ENCODE data around the gene RYR1.

RYR1 gene

DNA sequence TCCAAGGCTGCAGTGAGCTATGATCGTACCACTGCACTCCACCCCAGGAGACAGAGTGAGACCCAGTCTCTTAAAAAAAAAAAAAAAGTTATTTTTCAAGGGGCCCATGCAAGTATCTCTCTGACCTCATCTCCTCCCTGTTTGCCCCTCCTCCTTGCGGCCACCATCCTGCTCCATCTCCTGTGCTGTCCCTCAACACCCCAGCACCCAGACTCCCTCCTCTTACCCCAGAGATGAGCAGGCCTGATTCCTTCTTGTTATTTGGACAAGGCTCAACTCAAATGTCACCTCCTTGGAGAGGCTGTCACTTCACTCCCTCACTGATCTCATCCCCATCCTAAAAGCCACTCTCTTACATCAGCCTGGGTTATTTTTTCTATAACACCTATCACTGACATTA is 4.4 kb downstream of the RYR1 start:
- Histone ChIP-seq H3K27ac (ENCODE audit: extremely low read depth, low read depth, low read length) (no peak overlapping the region), H3K4me3 (ENCODE audit: low read depth, low read length) (no peak overlapping the region), H3K4me1 (ENCODE audit: control insufficient read depth, insufficient read depth, low read length) (peaks cover 12% of the 10 kb centered on the region), H3K36me3 (ENCODE audit: control insufficient read depth in 2 of 2, insufficient read depth in 1 of 2, low read length in 2 of 2) (no peaks in the 10 kb centered on the region; a peak in 1 of 3 replicates), H3K9me3 (ENCODE audit: control insufficient read depth, insufficient read depth, low read depth, low read length) (no peaks in the 10 kb centered on the region)
- POLR2A ChIA-PET, result interaction anchor here (0.6 to 0.8 kb wide), 2 partner anchors 13 to 210 kb away, joined by 3 to 6 read pairs; partner anchors contain the start of gene ACTN4
- CTCF ChIA-PET, result interaction anchor here (0.6 kb wide), 1 partner anchor 673 kb away, joined by 3 read pairs; no protein-coding TSS in a partner anchor
- TF ChIP-seq ZNF280D (tag by site-specific recombination; IDR thresholded peaks at IDR 0.05) (no peak), ZNF184 (tag by site-specific recombination; IDR thresholded peaks at IDR 0.05) (no peak), ZNF398 (tag by site-specific recombination; IDR thresholded peaks at IDR 0.05) (peak; percentile 54; the same call in 1 of the 2 replicates), ZNF302 (tag by site-specific recombination; IDR thresholded peaks at IDR 0.05; ENCODE audit: low read depth) (no peak), ZBTB1 (tag by site-specific recombination; IDR thresholded peaks at IDR 0.05) (no peak), ZNF175 (tag by site-specific recombination; IDR thresholded peaks at IDR 0.05) (no peak), RBAK (tag by site-specific recombination; IDR thresholded peaks at IDR 0.05) (no peak), ZBTB10 (tag by site-specific recombination; IDR thresholded peaks at IDR 0.05) (no peak), ZNF560 (tag by site-specific recombination; IDR thresholded peaks at IDR 0.05; ENCODE audit: borderline replicate concordance) (no peak), ZNF391 (tag by site-specific recombination; IDR thresholded peaks at IDR 0.05; ENCODE audit: borderline replicate concordance, low read depth) (no peak), ZNF692 (tag by site-specific recombination; IDR thresholded peaks at IDR 0.05) (peak; percentile 22; the same call in 1 of the 2 replicates), PRDM10 (tag by site-specific recombination; IDR thresholded peaks at IDR 0.05) (peak; percentile 96), MEIS1 (CRISPR knock-in tag; IDR thresholded peaks at IDR 0.05; ENCODE audit: borderline replicate concordance) (no peak), ZXDB (tag by site-specific recombination; IDR thresholded peaks at IDR 0.05) (no peak), ZNF214 (tag by site-specific recombination; IDR thresholded peaks at IDR 0.05; ENCODE audit: borderline replicate concordance) (no peak), ZBTB7A (tag by site-specific recombination; IDR thresholded peaks at IDR 0.05; ENCODE audit: low read depth) (no peak), KLF9 (tag by site-specific recombination; IDR thresholded peaks at IDR 0.05; ENCODE audit: low read depth) (no peak), ZNF510 (tag by site-specific recombination; IDR thresholded peaks at IDR 0.05; ENCODE audit: insufficient replicate concordance) (no peak), ZNF146 (tag by site-specific recombination; IDR thresholded peaks at IDR 0.05) (no peak)
- TF ChIP-seq, protein P1, sequence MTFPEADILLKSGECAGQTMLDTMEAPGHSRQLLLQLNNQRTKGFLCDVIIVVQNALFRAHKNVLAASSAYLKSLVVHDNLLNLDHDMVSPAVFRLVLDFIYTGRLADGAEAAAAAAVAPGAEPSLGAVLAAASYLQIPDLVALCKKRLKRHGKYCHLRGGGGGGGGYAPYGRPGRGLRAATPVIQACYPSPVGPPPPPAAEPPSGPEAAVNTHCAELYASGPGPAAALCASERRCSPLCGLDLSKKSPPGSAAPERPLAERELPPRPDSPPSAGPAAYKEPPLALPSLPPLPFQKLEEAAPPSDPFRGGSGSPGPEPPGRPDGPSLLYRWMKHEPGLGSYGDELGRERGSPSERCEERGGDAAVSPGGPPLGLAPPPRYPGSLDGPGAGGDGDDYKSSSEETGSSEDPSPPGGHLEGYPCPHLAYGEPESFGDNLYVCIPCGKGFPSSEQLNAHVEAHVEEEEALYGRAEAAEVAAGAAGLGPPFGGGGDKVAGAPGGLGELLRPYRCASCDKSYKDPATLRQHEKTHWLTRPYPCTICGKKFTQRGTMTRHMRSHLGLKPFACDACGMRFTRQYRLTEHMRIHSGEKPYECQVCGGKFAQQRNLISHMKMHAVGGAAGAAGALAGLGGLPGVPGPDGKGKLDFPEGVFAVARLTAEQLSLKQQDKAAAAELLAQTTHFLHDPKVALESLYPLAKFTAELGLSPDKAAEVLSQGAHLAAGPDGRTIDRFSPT (tag by site-specific recombination; IDR thresholded peaks at IDR 0.05), result no peak
- TF ChIP-seq, protein P2, sequence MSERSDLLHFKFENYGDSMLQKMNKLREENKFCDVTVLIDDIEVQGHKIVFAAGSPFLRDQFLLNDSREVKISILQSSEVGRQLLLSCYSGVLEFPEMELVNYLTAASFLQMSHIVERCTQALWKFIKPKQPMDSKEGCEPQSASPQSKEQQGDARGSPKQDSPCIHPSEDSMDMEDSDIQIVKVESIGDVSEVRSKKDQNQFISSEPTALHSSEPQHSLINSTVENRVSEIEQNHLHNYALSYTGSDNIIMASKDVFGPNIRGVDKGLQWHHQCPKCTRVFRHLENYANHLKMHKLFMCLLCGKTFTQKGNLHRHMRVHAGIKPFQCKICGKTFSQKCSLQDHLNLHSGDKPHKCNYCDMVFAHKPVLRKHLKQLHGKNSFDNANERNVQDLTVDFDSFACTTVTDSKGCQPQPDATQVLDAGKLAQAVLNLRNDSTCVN (tag by site-specific recombination; optimal IDR thresholded peaks at IDR 0.05), result no peak

Measured in HEK293 (cell line).